Measurements from ENCODE around the gene TSPAN11. TPM values are rescaled to one million over a fixed set of nuclear protein-coding genes. Genes with fewer than 3 reads are reported as not detected.

The TSPAN11 gene
- total and polyA plus RNA-seq, 12 donors: 0.30 to 6.2 (median 1.2) TPM

DNA sequence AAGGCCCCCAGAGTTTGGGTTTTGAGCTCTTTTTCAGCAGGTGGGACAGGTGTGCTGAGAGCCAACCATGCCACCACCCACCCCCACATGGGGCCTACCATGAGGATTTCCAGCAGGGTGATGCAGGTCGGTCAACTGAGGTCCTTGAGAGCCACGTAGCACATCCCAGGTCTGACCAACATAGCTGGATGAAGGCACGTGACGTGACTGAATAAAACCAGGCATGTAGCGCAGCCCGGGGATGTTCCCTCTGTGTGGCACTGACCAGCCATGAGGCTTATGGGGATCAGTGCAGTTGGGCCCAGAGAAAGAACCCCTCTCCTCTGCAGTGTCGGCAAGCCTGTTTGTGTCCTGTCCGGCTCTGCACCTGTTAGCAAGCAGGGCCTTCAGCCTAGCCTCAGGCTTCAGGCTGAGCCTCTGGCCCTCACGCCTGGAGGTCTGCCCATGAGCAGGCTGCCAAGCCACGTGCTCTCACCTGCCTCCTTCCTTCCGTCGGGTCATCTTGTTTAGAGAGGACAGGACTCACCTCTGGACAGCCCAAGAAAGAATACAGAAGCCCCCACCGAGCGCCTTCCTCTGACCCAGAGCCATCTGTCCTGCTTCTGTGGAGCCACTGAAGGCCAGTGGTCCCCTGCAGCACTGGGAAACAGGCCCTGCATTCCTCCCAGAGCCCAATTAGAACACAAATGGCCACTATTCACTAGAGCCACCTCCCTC, 38.5 kb downstream of the TSPAN11 start:
- Histone ChIP-seq H3K36me3 (replicated peaks in 1 of 2) (no peaks in the 10 kb centered on the region), H3K4me3 (no peak overlapping the region), H3K27me3 (no peaks in the 10 kb centered on the region), H3K27ac (no peak overlapping the region), H3K9me3 (replicated peaks in 1 of 3) (no peaks in the 10 kb centered on the region), H3K4me1 (replicated peaks in 1 of 2) (no peaks in the 10 kb centered on the region)
- no peak for TF ChIP-seq POLR2A (IDR thresholded peaks at IDR 0.05)
- no peak for TF ChIP-seq CTCF (IDR thresholded peaks at IDR 0.05)
- intact Hi-C loops (cut with DNase I): no loop called here
- DNase-seq: no peak
- 86 to 89% (median 88%) methylated on average over 11 to 14 of the region's 14 CpGs for WGBS, 4 donors

- H3K27me3 ChIP-seq: no peaks in the 10 kb centered on the region
- no peaks in the 10 kb centered on the region for H3K4me1 ChIP-seq (replicated peaks in 1 of 2)
- 78 to 85% (median 82%) methylated on average over 11 of the region's 11 CpGs for WGBS, 4 donors
- TF ChIP-seq POLR2A (IDR thresholded peaks at IDR 0.05) (no peak), CTCF (IDR thresholded peaks at IDR 0.05) (no peak)
- H3K27ac ChIP-seq: no peak overlapping the region
- no peak overlapping the region for H3K4me3 ChIP-seq
- intact Hi-C loops (cut with DNase I): no loop called here
- H3K36me3 ChIP-seq (replicated peaks in 1 of 2): no peaks in the 10 kb centered on the region
- no peaks in the 10 kb centered on the region for H3K9me3 ChIP-seq (replicated peaks in 1 of 3)
- no peak for DNase-seq
These were observed 39.1 kb downstream of the TSPAN11 start for GRCh38 chr12:30965613-30965985.

- no peak for DNase-seq
- Histone ChIP-seq H3K4me1 (replicated peaks in 1 of 2) (no peaks in the 10 kb centered on the region), H3K9me3 (replicated peaks in 1 of 3) (no peaks in the 10 kb centered on the region), H3K4me3 (no peak overlapping the region), H3K27ac (no peak overlapping the region), H3K27me3 (no peaks in the 10 kb centered on the region), H3K36me3 (replicated peaks in 1 of 2) (no peaks in the 10 kb centered on the region)
- WGBS, 4 donors: 80 to 97% (median 88%) methylated on average over 3 of the region's 3 CpGs
- TF ChIP-seq CTCF (IDR thresholded peaks at IDR 0.05): no peak
- intact Hi-C loops (cut with DNase I): no loop called here
These were observed 40.5 kb downstream of the TSPAN11 start for GRCh38 chr12:30967026-30967425.

- Histone ChIP-seq H3K9me3 (replicated peaks in 1 of 3) (no peaks in the 10 kb centered on the region), H3K4me3 (no peak overlapping the region), H3K27me3 (no peaks in the 10 kb centered on the region), H3K4me1 (replicated peaks in 1 of 2) (no peaks in the 10 kb centered on the region), H3K27ac (no peak overlapping the region), H3K36me3 (replicated peaks in 1 of 2) (no peaks in the 10 kb centered on the region)
- TF ChIP-seq CTCF (IDR thresholded peaks at IDR 0.05) (no peak), POLR2A (IDR thresholded peaks at IDR 0.05) (no peak)
- no peak for DNase-seq
- intact Hi-C loops (cut with DNase I): no loop called here
- 58 to 73% (median 65%) methylated on average over 5 of the region's 5 CpGs for WGBS, 4 donors
These were observed 41.7 kb downstream of the TSPAN11 start for GRCh38 chr12:30968211-30968610.

All from adrenal gland (tissue), 12 donors.